Measurements from ENCODE around the gene PRDM7.

The PRDM7 gene

GRCh38 chr16:90032674-90033331 lies 44.3 kb downstream of the PRDM7 start:
- TF ChIP-seq CTCF (IDR thresholded peaks at IDR 0.05; ENCODE audit: extremely low read depth, missing control alignments), result no peak
- DNase-seq (ENCODE audit: low spot score), result no peak

- TF ChIP-seq CTCF (IDR thresholded peaks at IDR 0.05; ENCODE audit: extremely low read depth, missing control alignments), result no peak
- DNase-seq (ENCODE audit: low spot score), result no peak
Measured at GRCh38 chr16:90031931-90032673, 45.0 kb downstream of the PRDM7 start.

- no peak for TF ChIP-seq CTCF (IDR thresholded peaks at IDR 0.05; ENCODE audit: extremely low read depth, missing control alignments)
- no peak for DNase-seq (ENCODE audit: low spot score)
Measured at GRCh38 chr16:90031186-90031930, 45.8 kb downstream of the PRDM7 start.

GRCh38 chr16:90028985-90029384 lies 48.1 kb downstream of the PRDM7 start:
- DNase-seq (ENCODE audit: low spot score), result no peak

GRCh38 chr16:90027611-90028010 lies 49.5 kb downstream of the PRDM7 start:
- no peak for TF ChIP-seq CTCF (IDR thresholded peaks at IDR 0.05; ENCODE audit: extremely low read depth, missing control alignments)
- no peak for DNase-seq (ENCODE audit: low spot score)

More at GRCh38 chr16:90028985-90029384, 48.1 kb downstream of the PRDM7 start:
- TF ChIP-seq CTCF (IDR thresholded peaks at IDR 0.05; ENCODE audit: extremely low read depth, missing control alignments), result no peak

- TF ChIP-seq CTCF (IDR thresholded peaks at IDR 0.05; ENCODE audit: extremely low read depth, missing control alignments), result no peak
- no peak for DNase-seq (ENCODE audit: low spot score)
Measured at GRCh38 chr16:90026135-90026534, 51.0 kb downstream of the PRDM7 start.

- TF ChIP-seq CTCF (IDR thresholded peaks at IDR 0.05; ENCODE audit: extremely low read depth, missing control alignments), result no peak
- no peak for DNase-seq (ENCODE audit: low spot score)
Measured at GRCh38 chr16:90023078-90023447, 54.1 kb downstream of the PRDM7 start.
